ENCODE measurements around the gene APLP2. TPM values are rescaled to one million over a fixed set of nuclear protein-coding genes. Genes with fewer than 3 reads are reported as not detected.

Gene APLP2
- total and polyA plus RNA-seq, 9 donors = 198 to 466 (median 251) TPM

DNA sequence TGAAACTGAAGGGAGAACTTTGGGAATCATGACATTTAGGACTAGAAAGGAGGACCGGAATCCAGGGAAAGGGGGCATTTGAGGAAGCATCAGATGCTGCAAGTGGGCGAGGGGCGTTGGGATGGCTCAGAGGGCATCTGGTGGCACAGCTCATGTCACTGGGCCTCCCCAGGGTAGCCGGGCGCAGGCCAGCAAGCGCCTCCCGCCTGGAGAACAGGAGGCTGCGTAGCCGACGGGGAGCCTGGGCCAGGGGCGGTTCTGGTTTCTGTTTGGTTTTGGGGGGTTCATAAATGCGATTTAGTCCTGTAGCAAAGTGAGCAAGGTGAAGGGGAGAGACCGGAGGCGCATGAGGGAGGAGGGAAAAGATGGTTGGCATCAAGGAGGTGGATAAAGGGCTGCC lies 89.4 kb downstream of the APLP2 start:
- 49 to 67% (median 66%) methylated on average over 14 of the region's 14 CpGs for WGBS, 3 donors
- Histone ChIP-seq H3K9me3 (no peaks in the 10 kb centered on the region), H3K36me3 (no peaks in the 10 kb centered on the region), H3K4me1 (ENCODE audit: insufficient read depth) (peaks cover 2% of the 10 kb centered on the region), H3K27me3 (no peaks in the 10 kb centered on the region), H3K4me3 (no peak overlapping the region), H3K27ac (no peak overlapping the region)
- intact Hi-C loops (cut with DNase I) = no loop called here
- TF ChIP-seq POLR2A (IDR thresholded peaks at IDR 0.05) (no peak), CTCF (IDR thresholded peaks at IDR 0.05) (no peak), EP300 (IDR thresholded peaks at IDR 0.05) (no peak)
- DNase-seq = no peak

- TF ChIP-seq CTCF (IDR thresholded peaks at IDR 0.05) (no peak), EP300 (IDR thresholded peaks at IDR 0.05) (no peak), POLR2A (IDR thresholded peaks at IDR 0.05) (no peak)
- intact Hi-C loops (cut with DNase I) = no loop called here
- no peaks in the 10 kb centered on the region for H3K9me3 ChIP-seq
- no peak within 1 kb of the TSS for H3K27ac ChIP-seq
- peaks cover 2% of the 10 kb centered on the region for H3K4me1 ChIP-seq (ENCODE audit: insufficient read depth)
- 1 to 3% (median 1%) methylated on average over 85 to 89 of the region's 89 CpGs for WGBS, 3 donors
- no peaks in the 10 kb centered on the region for H3K36me3 ChIP-seq
- H3K27me3 ChIP-seq = no peaks in the 10 kb centered on the region
- H3K4me3 ChIP-seq = peak within 1 kb of the TSS; percentile 34
- no peak for DNase-seq
These were observed 90.2 kb downstream of the APLP2 start, which contains the start of gene ST14 for GRCh38 chr11:130159657-130160497. Gene ST14 (plus strand): TSS chr11:130159782. CDS start chr11:130159980, 198 bp downstream.

DNA sequence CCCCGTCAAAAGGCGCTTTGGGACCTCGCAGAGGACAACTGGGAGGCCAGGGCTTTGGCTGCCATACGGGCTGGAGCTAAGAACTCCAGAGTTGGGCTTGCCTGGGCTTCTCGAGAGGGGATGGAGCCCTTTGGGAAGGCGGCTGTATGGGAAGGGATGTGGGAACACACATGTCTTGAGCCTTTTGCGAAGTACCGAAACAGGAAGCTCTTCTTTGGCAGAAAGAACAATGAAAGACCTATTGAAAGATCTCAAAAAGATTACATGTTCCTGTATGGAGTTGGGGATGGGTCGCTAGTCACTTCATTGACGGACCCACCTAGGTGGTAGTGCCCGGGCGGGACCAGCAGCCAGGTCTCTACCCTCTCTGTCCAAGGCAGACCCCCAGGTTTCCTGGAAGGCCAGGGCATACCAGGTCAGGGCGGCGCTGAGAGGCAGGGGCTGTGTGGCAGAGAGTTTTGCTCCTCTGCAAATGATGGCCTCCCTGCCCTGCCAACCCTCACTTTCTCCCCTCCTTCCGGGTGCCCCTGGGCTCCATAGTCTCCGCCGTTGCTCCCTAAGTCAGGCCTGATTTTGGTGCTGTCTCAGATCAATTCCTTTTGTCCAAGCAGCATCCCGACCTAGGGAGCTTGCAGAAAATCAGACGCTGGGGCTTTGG lies 90.9 kb downstream of the APLP2 start:
- 42 to 56% (median 45%) methylated on average over 19 of the region's 19 CpGs for WGBS, 3 donors
- H3K27ac ChIP-seq = no peak overlapping the region
- H3K4me1 ChIP-seq (ENCODE audit: insufficient read depth) = peaks cover 2% of the 10 kb centered on the region
- H3K9me3 ChIP-seq = no peaks in the 10 kb centered on the region
- no peaks in the 10 kb centered on the region for H3K27me3 ChIP-seq
- H3K4me3 ChIP-seq = peak overlapping the region; percentile 17
- intact Hi-C loops (cut with DNase I) = no loop called here
- no peak for TF ChIP-seq EP300 (IDR thresholded peaks at IDR 0.05)
- TF ChIP-seq CTCF (IDR thresholded peaks at IDR 0.05) = no peak
- TF ChIP-seq POLR2A (IDR thresholded peaks at IDR 0.05) = no peak
- DNase-seq = no peak
- no peaks in the 10 kb centered on the region for H3K36me3 ChIP-seq

DNA sequence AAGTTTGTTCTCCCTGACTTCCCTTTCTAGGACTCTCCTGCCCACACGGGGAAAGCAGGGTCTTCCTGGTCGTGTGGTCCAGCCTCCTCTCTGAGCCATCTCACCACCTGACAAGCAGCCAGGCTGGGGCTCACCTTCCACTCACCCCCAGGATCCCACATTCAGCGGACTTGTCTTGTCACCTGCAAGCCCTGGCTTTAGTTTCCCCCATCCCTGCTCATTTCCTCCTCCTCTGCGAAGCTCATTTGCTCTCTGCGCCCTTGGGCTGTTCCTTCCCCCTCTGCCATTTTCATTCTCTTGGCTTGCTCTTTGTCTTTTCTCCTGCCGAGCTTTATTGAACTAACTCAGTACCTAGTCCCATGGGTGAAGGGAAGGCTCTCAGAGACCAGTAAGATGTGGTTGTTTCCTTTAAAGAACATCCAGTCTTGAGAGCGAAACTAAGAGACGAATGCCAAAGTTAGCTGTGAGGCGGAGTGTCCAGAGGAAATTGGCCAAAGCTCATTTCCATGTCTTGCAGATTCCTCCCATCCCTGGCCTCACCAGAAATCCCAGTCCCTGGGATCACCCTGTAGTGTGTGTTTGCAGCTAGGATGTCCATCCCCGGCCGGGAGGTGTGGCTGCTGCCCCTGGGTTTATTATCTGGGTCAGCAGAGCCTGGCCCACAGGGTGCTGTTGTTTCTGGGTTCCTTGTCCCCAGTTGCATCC lies 91.9 kb downstream of the APLP2 start:
- peak overlapping the region; percentile 9 for H3K4me3 ChIP-seq
- 67 to 79% (median 73%) methylated on average over 11 of the region's 11 CpGs for WGBS, 3 donors
- no peaks in the 10 kb centered on the region for H3K27me3 ChIP-seq
- intact Hi-C loops (cut with DNase I) = no loop called here
- peaks cover 2% of the 10 kb centered on the region for H3K4me1 ChIP-seq (ENCODE audit: insufficient read depth)
- no peak for DNase-seq
- no peak overlapping the region for H3K27ac ChIP-seq
- H3K9me3 ChIP-seq = no peaks in the 10 kb centered on the region
- no peaks in the 10 kb centered on the region for H3K36me3 ChIP-seq
- TF ChIP-seq EP300 (IDR thresholded peaks at IDR 0.05) = no peak
- TF ChIP-seq POLR2A (IDR thresholded peaks at IDR 0.05) = no peak
